Measurements from ENCODE around the gene LARGE1.

Gene LARGE1

DNA sequence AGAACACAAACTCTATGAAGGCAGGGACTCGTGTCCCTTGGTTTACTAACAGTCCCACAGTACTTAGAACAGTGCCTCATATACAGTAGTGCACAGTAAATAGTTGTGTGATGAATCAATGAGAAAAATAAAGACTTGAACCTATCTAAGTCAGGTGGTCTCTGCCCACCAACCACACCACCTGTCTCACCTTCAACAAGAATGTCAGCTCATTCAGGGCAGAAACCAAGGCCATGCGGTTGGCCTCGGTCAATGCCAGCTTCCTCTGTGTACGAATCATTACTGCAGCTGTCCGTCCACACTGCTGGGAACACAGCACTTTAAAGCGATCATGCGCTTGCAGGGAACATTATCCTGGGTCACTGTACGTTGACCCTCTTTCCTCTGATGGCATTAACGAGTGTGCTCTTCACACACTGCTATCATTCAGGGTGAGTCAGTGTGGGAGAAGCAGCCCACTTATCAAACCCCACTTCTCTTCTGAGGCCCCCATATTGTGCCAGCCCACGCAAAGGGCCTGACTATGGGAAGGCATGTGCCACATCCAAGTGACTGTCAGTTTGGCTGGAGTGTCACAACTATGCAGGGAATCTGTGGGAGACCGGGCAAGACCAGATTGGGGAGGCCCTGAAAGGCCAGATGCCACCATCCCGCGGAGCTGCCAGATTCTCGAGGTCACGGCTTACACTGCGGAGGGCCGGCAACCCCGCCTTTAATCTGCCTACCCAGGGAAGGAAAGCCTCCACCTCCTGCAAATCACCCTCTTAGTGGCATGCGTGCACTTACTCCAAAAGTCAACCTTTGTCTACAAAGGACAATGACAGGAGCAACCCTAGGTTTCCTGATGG is 36.1 kb downstream of the LARGE1 start:
- H3K9me3 ChIP-seq (ENCODE audit: insufficient read depth, low read depth, low read length), result no peaks in the 10 kb centered on the region
- H3K4me3 ChIP-seq (ENCODE audit: low read length), result no peak overlapping the region
- no peak overlapping the region for H3K9ac ChIP-seq (ENCODE audit: low read depth, low read length)
- H3K27me3 ChIP-seq (ENCODE audit: insufficient read depth, low read length), result no peaks in the 10 kb centered on the region
- H3K36me3 ChIP-seq (ENCODE audit: insufficient read depth, low read length), result no peaks in the 10 kb centered on the region
- no peak overlapping the region for H3K27ac ChIP-seq (ENCODE audit: low read depth, low read length)
- 93% methylated on average over 18 of the region's 19 CpGs for WGBS
- peaks cover 30% of the 10 kb centered on the region for H3K4me1 ChIP-seq (ENCODE audit: insufficient read depth, low read length)

DNA sequence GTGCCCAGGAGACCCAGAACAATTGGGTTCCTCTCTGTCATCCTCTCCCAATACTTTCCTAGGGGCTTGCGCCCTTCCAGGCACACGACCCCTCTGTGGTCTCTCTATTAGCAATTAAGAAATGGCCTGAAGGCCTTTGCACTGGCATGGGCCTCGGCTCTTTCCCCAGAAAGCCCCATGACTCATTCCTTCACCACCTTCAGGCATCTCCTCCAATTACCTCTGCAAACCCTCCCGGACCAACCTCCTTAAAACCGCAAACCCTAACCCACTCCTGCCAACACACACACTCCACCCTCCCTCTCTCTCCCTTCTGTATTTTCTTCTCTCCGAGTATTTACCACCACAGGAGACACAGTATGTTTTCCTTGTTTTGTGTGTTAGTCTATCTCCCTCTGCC is 36.7 kb downstream of the LARGE1 start:
- WGBS, result 67% methylated on average over 6 of the region's 6 CpGs
- Histone ChIP-seq H3K9ac (ENCODE audit: low read depth, low read length) (no peak overlapping the region), H3K36me3 (ENCODE audit: insufficient read depth, low read length) (no peaks in the 10 kb centered on the region), H3K4me3 (ENCODE audit: low read length) (no peak overlapping the region), H3K27ac (ENCODE audit: low read depth, low read length) (no peak overlapping the region), H3K4me1 (ENCODE audit: insufficient read depth, low read length) (peaks cover 30% of the 10 kb centered on the region), H3K27me3 (ENCODE audit: insufficient read depth, low read length) (no peaks in the 10 kb centered on the region), H3K9me3 (ENCODE audit: insufficient read depth, low read depth, low read length) (no peaks in the 10 kb centered on the region)

DNA sequence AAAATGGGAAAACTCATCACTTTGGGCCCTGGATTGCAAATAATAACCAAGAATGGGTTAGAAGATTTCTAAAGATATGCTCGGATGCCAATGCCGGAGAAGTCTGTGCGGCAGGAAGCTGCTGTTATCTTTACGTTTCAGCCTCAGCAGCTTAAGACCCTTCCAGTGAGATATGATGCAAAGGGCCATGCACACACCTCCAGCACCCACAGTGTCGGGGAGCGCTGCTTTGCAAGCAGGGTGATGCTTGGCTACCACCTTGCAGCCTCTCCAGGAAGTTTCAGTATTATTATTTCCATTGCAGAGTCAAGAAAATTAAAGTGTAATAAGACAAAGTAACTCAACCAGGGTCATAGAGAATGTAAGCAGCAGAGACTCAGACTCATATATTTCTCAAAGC is 37.3 kb downstream of the LARGE1 start:
- Histone ChIP-seq H3K4me3 (ENCODE audit: low read length) (no peak overlapping the region), H3K36me3 (ENCODE audit: insufficient read depth, low read length) (no peaks in the 10 kb centered on the region), H3K4me1 (ENCODE audit: insufficient read depth, low read length) (peaks cover 30% of the 10 kb centered on the region), H3K27ac (ENCODE audit: low read depth, low read length) (no peak overlapping the region), H3K9ac (ENCODE audit: low read depth, low read length) (no peak overlapping the region), H3K27me3 (ENCODE audit: insufficient read depth, low read length) (no peaks in the 10 kb centered on the region), H3K9me3 (ENCODE audit: insufficient read depth, low read depth, low read length) (no peaks in the 10 kb centered on the region)
- 91% methylated on average over 6 of the region's 6 CpGs for WGBS

DNA sequence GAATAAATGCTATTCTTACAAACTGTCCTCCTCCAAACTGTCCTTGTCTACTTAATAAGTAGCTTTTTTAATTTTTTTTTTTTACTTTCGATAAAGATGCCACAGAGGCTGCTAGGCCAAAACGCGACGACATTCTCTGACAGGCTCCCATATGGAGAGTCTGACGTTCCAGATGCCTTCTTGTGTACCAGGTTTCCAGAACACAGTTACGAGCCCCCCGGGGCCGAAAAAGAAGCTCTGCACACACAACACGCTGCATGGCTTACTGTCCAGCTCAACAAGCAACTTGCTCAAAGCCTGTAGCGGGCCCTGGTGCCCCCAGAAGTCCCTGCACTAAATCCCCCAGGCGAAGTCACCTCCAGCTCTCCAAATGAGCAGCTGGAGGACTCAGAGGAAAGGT is 39.3 kb downstream of the LARGE1 start:
- Histone ChIP-seq H3K27me3 (ENCODE audit: insufficient read depth, low read length) (no peaks in the 10 kb centered on the region), H3K4me1 (ENCODE audit: insufficient read depth, low read length) (peaks cover 36% of the 10 kb centered on the region), H3K36me3 (ENCODE audit: insufficient read depth, low read length) (no peaks in the 10 kb centered on the region), H3K9me3 (ENCODE audit: insufficient read depth, low read depth, low read length) (no peaks in the 10 kb centered on the region), H3K27ac (ENCODE audit: low read depth, low read length) (no peak overlapping the region), H3K4me3 (ENCODE audit: low read length) (no peak overlapping the region), H3K9ac (ENCODE audit: low read depth, low read length) (no peak overlapping the region)
- 95% methylated on average over 11 of the region's 11 CpGs for WGBS

DNA sequence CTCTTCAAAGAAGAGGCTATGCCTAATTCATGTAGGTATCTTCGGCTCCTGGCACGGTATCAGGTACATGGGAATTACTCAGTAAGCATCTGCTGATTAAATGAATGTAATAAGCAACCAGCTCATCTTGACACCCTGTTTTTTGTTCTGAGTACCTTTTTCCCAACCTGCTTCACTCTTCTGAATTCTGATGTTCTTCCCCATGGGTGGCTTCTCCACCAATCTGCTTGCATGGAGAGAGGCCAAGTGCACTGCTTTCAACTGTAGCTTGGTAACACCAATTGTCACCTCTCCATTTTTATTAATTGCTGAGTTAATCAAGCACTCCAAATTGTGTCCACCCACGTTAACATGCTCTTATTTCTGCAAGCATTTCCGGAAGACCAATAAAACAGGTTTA is 40.5 kb downstream of the LARGE1 start:
- H3K4me3 ChIP-seq (ENCODE audit: low read length), result no peak overlapping the region
- peaks cover 42% of the 10 kb centered on the region for H3K4me1 ChIP-seq (ENCODE audit: insufficient read depth, low read length)
- H3K27me3 ChIP-seq (ENCODE audit: insufficient read depth, low read length), result no peaks in the 10 kb centered on the region
- H3K9me3 ChIP-seq (ENCODE audit: insufficient read depth, low read depth, low read length), result no peaks in the 10 kb centered on the region
- no peak overlapping the region for H3K9ac ChIP-seq (ENCODE audit: low read depth, low read length)
- WGBS, result 88% methylated on average over 4 of the region's 4 CpGs
- no peak overlapping the region for H3K27ac ChIP-seq (ENCODE audit: low read depth, low read length)
- no peaks in the 10 kb centered on the region for H3K36me3 ChIP-seq (ENCODE audit: insufficient read depth, low read length)

DNA sequence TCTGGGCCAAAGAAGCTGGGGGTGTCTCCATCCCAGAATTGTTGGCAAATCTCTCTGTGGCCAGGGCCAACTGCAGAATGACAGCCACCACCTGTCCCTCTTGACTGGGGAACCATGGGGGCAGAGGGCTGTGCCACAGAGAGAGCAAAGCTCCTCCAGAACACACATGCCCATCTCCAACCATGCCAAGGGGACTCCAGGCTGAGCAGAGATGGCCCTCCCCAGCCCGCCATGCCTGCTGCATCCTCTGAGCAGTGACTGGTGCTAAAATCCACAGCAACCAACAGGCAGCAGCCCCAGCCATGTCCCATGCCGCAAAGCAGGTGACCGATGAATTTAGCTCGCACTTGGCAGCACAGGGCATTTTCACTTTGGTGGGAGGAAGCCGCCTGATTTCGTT is 45.0 kb downstream of the LARGE1 start:
- Histone ChIP-seq H3K4me3 (ENCODE audit: low read length) (no peak overlapping the region), H3K9me3 (ENCODE audit: insufficient read depth, low read depth, low read length) (no peaks in the 10 kb centered on the region), H3K4me1 (ENCODE audit: insufficient read depth, low read length) (peaks cover 33% of the 10 kb centered on the region), H3K27me3 (ENCODE audit: insufficient read depth, low read length) (no peaks in the 10 kb centered on the region), H3K27ac (ENCODE audit: low read depth, low read length) (peak overlapping the region; percentile 36; the same call in 1 of the 2 replicates), H3K9ac (ENCODE audit: low read depth, low read length) (no peak overlapping the region), H3K36me3 (ENCODE audit: insufficient read depth, low read length) (no peaks in the 10 kb centered on the region)
- 93% methylated on average over 6 of the region's 6 CpGs for WGBS

DNA sequence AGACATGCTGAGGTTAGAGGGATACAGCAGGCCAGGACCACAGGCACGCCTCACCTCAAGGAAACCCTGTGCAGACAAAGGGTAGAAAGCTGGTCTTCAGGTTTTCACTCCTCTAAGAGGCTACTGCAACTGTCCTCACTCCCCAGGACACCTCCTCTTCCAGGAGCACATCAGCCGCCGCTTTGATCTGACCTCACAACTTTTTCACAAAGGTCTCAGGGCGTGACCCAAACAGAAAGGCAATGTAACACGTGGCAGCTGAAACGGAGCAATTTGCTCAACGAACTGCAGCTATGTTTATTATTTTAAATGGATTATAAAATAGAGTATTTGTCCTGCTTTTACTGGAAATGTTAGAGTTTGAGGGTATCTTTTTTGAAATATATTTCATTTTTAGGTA is 46.1 kb downstream of the LARGE1 start:
- peaks cover 33% of the 10 kb centered on the region for H3K4me1 ChIP-seq (ENCODE audit: insufficient read depth, low read length)
- no peaks in the 10 kb centered on the region for H3K27me3 ChIP-seq (ENCODE audit: insufficient read depth, low read length)
- no peaks in the 10 kb centered on the region for H3K9me3 ChIP-seq (ENCODE audit: insufficient read depth, low read depth, low read length)
- H3K36me3 ChIP-seq (ENCODE audit: insufficient read depth, low read length), result no peaks in the 10 kb centered on the region
- H3K9ac ChIP-seq (ENCODE audit: low read depth, low read length), result no peak overlapping the region
- WGBS, result 48% methylated on average over 7 of the region's 7 CpGs
- no peak overlapping the region for H3K27ac ChIP-seq (ENCODE audit: low read depth, low read length)
- no peak overlapping the region for H3K4me3 ChIP-seq (ENCODE audit: low read length)

DNA sequence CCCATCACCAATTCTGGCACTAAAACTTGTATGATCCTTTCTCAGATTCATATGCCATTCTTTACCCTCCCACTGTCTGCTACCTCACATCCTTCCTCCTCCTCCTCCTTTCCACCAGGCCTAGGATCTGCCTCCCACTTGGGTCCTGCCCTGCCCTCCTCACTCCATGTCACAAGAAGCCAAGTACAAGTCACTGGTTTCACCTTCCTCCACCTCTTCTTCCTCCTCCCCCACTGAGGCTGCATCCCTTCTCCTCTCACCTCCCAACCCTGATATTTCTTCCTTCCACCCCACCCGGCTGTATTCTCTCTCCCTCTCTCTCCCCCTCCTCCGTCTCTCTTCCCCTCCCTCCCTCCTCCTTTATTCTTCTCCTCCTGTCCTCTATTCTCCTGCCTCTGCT is 46.6 kb downstream of the LARGE1 start:
- Histone ChIP-seq H3K4me3 (ENCODE audit: low read length) (no peak overlapping the region), H3K27ac (ENCODE audit: low read depth, low read length) (no peak overlapping the region), H3K36me3 (ENCODE audit: insufficient read depth, low read length) (no peaks in the 10 kb centered on the region), H3K27me3 (ENCODE audit: insufficient read depth, low read length) (no peaks in the 10 kb centered on the region), H3K9me3 (ENCODE audit: insufficient read depth, low read depth, low read length) (no peaks in the 10 kb centered on the region), H3K4me1 (ENCODE audit: insufficient read depth, low read length) (peaks cover 33% of the 10 kb centered on the region), H3K9ac (ENCODE audit: low read depth, low read length) (no peak overlapping the region)
- 53% methylated on average over 2 of the region's 2 CpGs for WGBS

DNA sequence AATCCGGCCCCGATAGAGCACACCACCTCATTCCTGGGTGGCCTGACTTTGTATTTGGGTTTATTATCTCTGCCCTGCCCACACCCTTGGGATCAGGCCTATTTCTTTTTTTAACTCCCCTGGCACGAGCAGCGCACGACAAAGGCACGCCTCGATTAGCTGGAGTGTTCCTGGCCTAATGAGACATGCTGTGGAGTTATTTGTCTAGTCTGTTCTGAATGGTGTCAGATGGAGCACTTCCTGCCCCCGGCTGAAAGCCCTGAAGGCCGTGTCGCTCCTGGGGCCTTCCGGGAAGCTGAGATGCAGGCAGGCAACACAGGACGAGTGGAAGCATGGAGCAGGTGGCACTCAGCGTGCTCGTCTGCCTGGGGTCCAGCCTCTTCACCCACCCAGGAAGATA is 47.1 kb downstream of the LARGE1 start:
- no peak overlapping the region for H3K27ac ChIP-seq (ENCODE audit: low read depth, low read length)
- WGBS, result 78% methylated on average over 14 of the region's 14 CpGs
- H3K4me3 ChIP-seq (ENCODE audit: low read length), result no peak overlapping the region
- no peaks in the 10 kb centered on the region for H3K27me3 ChIP-seq (ENCODE audit: insufficient read depth, low read length)
- H3K9ac ChIP-seq (ENCODE audit: low read depth, low read length), result no peak overlapping the region
- no peaks in the 10 kb centered on the region for H3K9me3 ChIP-seq (ENCODE audit: insufficient read depth, low read depth, low read length)
- H3K36me3 ChIP-seq (ENCODE audit: insufficient read depth, low read length), result no peaks in the 10 kb centered on the region
- H3K4me1 ChIP-seq (ENCODE audit: insufficient read depth, low read length), result peaks cover 33% of the 10 kb centered on the region

DNA sequence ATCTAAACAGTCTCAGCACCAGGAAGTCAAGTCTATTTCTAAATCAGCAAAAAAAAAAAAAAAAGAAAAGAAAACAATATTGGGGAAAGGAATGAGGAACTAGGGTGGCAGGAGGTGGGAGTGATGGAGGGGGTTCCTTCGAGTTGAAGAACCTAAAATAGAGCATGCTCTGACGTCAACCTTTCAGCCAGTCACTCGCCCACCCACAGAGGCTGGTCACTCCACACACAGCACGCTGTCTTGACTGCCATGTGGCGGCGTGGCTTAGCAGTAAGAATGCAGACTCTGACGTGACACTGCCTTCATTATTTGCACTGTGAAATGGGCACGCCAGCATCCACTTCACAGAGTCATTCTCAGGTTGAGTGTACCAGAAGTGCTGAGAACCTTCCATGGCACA is 48.3 kb downstream of the LARGE1 start:
- Histone ChIP-seq H3K9me3 (ENCODE audit: insufficient read depth, low read depth, low read length) (no peaks in the 10 kb centered on the region), H3K9ac (ENCODE audit: low read depth, low read length) (no peak overlapping the region), H3K36me3 (ENCODE audit: insufficient read depth, low read length) (no peaks in the 10 kb centered on the region), H3K4me3 (ENCODE audit: low read length) (no peak overlapping the region), H3K27me3 (ENCODE audit: insufficient read depth, low read length) (no peaks in the 10 kb centered on the region), H3K27ac (ENCODE audit: low read depth, low read length) (no peak overlapping the region), H3K4me1 (ENCODE audit: insufficient read depth, low read length) (peaks cover 28% of the 10 kb centered on the region)
- 92% methylated on average over 8 of the region's 8 CpGs for WGBS

DNA sequence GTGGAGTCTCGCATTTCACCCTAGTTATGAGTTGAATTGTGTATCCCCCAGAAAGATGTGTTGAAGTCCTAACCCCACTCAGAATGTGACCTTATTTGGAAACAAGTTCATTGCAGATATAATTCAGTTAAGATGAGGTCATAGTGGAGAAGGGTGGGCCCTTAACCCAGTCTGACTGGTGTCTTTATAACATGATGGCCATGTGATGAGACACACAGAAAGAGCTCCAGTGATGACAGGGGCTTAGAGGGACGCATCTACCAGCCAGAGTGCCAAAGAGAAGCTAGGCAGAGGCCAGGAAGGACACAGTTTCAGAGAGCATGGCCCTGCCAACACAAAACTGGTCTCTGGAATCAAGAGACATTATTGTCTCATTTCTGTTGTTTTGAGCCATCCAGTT is 50.3 kb downstream of the LARGE1 start:
- Histone ChIP-seq H3K27ac (ENCODE audit: low read depth, low read length) (no peak overlapping the region), H3K4me1 (ENCODE audit: insufficient read depth, low read length) (peaks cover 16% of the 10 kb centered on the region)
- 90% methylated on average over 2 of the region's 2 CpGs for WGBS

DNA sequence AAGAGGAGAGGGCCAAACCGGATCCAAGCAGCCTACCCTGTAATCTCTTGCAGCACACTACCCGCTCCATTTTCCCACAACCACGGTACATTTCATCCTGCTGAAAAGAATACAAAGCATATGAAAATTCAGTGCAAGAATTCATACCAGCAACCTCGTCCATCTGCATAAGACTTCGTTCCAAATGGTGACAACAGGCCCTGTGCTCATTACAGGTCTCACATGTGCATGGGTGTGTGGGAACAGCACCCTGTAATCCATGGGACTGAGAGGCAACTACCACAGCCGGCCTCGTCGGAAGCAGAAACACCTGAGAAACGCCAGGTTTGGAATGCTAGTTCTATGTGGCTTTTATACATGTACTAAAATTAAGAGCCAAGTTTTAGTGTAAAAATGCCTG is 52.3 kb downstream of the LARGE1 start:
- Histone ChIP-seq H3K9me3 (ENCODE audit: insufficient read depth, low read depth, low read length) (no peaks in the 10 kb centered on the region), H3K27ac (ENCODE audit: low read depth, low read length) (no peak overlapping the region), H3K36me3 (ENCODE audit: insufficient read depth, low read length) (no peaks in the 10 kb centered on the region), H3K4me1 (ENCODE audit: insufficient read depth, low read length) (no peaks in the 10 kb centered on the region; the same call in 1 of the 2 replicates), H3K9ac (ENCODE audit: low read depth, low read length) (no peak overlapping the region), H3K27me3 (ENCODE audit: insufficient read depth, low read length) (no peaks in the 10 kb centered on the region), H3K4me3 (ENCODE audit: low read length) (no peak overlapping the region)
- 92% methylated on average over 9 of the region's 9 CpGs for WGBS

More for the DNA sequence above, 50.3 kb downstream of the LARGE1 start:
- H3K9ac ChIP-seq (ENCODE audit: low read depth, low read length), result no peak overlapping the region
- no peak overlapping the region for H3K4me3 ChIP-seq (ENCODE audit: low read length)
- H3K36me3 ChIP-seq (ENCODE audit: insufficient read depth, low read length), result no peaks in the 10 kb centered on the region
- no peaks in the 10 kb centered on the region for H3K9me3 ChIP-seq (ENCODE audit: insufficient read depth, low read depth, low read length)
- no peaks in the 10 kb centered on the region for H3K27me3 ChIP-seq (ENCODE audit: insufficient read depth, low read length)
